Measurements from ENCODE around the gene SLC39A9.
A peak's percentile ranks its signal among the peaks of the same experiment; 100 is the strongest.

The SLC39A9 gene

DNA sequence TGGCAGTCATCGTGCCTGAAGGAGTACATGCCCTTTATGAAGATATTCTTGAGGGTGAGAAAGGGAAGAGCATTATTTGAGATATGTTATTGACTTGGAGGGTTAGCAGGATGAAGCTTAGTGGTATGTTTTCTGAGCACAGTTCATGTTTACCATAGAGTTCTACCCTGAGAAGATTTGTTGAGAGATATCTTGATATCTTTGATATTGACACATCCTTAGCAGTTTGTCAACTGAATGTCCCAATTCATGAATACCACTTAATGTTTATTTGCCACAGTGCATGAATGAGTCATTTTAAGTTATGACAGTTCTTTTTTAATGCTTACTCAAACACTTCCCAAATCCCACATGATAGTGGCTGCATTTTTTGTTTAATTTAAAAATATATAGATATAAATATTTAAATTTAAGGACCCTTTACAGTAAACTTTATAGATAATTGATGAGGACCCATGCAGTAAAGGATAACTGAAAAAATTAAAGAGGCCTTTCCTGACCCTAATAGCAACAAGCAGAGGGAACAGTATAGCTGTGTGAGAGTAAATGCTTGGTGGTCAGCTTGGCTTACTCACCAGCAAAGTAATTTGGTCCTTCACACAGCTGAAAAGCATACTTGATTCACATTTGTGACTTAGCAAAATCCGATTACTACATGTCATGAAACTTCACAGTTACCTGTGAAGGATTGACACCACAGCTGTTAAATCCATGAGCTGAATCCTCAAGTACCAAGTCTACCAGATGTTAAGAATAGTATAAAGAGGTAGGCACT lies 25.8 kb downstream of the SLC39A9 start:
- no peak for DNase-seq (ENCODE audit: low spot score)

DNA sequence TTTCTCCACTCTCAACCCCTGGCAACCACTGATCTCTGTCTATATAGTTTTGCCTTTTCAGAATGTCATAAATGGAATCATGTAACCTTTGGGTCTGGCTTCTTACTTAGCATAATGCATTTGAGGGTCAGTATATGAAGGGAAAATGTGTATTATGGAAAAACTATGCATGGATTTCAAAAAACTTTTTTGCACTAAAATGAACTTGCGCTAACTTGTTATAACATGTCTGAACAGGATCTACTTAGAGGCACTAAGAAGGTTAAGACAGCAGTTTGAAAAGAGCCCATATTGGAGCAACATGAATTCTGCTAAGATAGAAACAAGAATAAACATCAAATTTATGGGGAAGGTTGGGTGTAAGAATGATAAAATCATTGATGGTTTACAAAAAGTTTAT lies 29.1 kb downstream of the SLC39A9 start:
- DNase-seq (ENCODE audit: low spot score): no peak

DNA sequence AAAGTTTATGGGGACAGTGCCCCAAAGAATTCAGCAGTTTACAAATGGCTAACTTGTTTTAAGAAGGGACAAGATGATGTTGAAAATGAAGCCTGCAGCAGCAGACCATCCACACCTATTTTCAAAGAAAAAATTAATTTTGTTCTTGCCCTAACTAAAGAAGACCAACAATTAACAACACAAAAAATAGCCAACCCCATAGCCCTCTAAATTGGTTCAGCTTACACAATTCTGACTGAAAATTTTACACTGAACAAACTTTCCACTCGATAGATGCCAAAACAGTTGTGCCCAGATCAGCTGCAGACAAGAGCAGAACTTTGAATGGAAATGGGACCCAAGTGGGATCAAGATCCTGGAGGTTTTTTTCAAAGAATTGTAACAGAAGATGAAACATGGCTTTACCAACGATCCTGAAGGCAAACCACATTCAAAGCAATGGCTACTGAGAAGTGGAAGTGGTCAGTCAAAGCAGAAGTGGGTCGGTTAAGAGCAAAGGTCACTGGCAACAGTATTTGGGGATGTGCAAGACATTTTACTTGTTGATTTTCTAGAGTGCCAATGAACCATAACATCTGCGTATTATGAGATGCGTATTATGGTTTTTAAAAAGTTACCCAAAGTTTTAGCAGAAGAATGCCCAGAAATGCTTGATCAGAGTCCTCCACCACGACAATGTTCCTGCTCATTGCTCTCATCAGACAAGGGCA lies 30.0 kb downstream of the SLC39A9 start:
- no peak for DNase-seq (ENCODE audit: low spot score)

DNA sequence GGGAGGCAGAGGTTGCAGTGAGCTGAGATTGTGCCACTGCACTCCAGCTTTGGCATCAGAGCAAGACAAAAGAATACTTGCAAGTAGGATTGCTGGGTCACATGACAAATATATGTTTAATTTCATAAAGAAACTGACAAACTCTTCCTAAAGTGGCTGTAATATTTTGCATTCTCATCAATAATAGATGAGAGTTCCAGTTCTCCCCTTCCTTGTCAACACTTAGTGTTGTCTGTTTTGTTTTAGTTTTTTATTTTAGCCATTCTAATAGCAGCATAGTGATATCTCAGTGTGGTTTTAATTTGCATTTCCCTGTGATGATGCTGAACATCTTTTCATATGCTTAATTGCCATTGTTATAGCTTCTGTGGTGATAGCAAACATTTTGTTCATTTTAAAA lies 31.2 kb downstream of the SLC39A9 start:
- no peak for DNase-seq (ENCODE audit: low spot score)

DNA sequence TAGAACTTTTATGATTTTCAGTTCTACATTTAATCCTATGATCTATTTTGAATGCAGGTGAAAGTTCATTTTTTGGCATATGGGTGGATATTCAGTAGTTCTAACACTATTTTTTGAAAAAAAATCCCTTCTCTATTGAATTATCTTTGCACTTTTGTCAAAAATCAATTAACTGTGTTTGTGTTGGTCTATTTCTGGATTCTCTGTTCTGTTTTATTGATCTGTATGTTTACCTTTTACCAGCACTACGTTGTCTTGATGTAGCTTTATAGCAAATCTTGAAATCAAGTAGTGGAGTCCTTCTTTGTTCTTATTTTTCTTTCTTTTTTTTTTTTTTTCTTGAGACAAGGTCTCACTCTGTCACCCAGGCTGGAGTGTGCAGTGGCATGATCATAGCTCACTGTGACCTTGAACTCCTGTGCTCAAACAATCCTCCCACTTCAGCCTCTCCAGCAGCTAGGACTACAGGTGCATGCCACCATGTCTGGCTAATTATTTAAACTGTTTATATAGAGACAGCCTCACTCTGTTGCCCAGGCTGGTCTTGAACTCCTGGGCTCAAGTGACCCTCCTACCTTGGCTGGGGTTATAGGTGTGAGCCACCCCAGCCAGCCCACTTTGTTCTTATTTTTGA lies 31.9 kb downstream of the SLC39A9 start:
- no peak for DNase-seq (ENCODE audit: low spot score)

DNA sequence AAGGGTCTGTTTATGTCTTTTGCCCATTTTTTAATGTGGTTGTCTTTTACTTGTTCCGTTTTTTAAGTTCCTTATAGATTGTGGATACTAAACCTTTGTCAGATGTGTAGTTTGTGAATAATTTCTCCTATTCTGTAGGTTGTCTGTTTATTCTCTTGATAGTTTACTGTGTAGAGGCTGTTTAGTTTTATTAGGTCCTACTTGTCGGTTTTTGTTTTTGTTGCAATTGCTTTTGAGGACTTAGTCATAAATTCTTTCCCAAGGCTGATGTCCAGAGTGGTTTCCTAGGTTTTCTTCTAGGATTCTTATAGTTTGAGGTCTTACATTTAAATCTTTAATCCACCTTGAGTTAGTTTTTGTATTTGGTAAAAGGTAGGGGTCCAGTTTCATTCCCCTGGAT lies 33.9 kb downstream of the SLC39A9 start:
- DNase-seq (ENCODE audit: low spot score): no peak

DNA sequence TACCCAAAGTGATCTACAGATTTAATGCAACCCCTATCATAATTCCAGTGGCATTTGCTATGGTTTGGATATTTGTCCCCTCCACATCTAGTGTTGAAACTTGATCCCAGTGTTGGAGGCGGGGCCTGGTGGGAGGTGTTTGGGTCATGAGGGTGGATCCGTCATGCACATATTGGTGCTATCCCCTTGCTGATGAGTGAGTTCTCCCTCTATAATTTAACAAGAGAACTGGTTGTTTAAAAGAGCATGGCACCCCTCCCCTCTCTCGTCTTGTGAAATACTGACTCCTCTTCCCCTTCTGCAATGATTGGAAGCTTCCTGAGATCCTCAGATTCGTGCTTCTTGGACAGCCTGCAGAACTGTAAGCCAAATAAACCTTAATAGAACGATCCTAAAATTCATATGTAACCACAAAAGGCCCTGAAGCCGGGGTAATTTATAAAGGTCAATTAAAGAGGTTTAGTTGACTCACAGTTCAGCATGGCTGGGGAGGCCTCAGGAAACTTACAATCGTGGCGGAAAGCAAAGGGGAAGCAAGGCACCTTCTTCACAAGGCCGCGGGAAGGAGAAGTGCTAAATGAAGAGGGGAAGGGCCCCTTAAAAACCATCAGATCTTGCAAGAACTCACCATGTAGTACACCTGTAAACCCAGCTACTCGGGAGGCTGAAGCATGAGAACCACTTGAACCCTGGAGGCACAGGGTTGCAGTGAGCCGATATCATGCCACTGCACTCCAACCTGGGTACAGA lies 41.2 kb downstream of the SLC39A9 start:
- DNase-seq (ENCODE audit: low spot score): no peak

DNA sequence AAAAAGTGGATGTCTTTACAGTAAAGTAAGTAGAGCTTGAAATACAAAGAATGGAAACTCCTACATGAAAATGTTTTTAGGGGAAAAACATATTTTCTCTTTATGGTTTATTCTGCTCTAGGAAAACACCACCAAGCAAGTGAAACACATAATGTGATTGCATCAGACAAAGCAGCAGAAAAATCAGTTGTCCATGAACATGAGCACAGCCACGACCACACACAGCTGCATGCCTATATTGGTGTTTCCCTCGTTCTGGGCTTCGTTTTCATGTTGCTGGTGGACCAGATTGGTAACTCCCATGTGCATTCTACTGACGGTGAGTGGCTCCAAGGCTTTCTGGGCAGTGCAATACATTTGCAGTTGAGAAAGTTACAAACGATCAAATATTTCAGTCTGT lies 43.5 kb downstream of the SLC39A9 start:
- no peak for DNase-seq (ENCODE audit: low spot score)

DNA sequence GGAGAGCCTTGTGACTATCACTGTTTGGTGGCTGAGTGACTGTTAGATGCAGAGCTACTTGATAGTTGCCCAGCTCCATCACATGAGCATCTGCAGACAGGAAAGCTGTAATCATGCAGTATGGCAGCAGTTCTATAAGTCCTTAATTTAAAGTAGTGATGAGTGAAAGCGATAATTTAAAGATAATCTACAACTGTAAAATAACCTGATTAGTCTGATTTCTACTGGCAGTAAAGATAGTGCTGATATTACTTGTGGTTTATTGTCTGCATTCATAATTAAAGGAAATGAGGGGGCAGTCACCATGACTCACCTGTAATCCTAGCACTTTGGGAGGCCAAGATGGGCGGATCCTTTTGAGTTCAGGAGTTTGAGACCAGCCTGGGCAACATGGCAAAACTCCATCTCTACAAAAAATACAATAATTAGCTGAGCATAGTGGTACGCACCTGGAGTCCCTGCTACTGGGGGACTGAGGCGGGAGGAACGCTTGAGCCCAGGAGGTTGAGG lies 44.9 kb downstream of the SLC39A9 start:
- DNase-seq (ENCODE audit: low spot score): no peak

DNA sequence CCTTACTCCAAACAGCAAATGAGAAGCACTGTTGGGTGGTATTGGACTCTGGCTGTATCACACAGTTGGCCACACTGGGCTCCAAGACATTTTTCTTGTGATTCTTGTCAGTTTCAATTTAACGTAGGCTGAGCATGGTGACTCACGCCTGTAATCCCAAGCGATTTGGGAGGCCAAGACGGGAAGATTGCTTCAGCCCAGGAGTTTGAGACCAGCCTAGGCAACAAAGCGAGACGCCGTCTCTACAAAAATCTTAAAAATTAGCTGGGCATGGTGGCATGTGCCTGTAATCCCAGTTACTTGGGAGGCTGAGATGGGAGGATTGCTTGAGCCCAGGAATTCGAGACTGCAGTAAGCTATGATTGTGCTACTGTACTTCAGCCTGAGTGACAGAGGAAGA lies 50.7 kb downstream of the SLC39A9 start:
- DNase-seq (ENCODE audit: low spot score): no peak

DNA sequence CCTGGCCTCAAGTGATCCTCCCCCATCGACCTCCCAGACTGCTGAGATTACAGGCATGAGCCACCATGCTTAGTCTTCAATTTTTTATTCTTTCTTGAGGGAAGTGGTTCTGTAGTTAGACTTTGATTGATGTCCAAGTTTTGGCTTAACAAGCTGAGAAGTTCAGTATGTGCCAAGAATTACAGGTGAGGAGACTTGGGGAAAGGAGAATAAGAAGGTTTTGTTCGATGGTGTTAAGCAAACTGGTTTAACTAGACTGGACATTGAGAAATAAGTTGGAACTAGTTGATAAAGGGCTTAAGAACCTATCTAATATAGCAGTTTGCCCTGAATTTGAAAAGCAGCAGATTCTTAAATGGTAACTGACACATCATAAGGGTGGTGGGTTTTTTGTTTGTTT lies 53.4 kb downstream of the SLC39A9 start:
- DNase-seq (ENCODE audit: low spot score): no peak

DNA sequence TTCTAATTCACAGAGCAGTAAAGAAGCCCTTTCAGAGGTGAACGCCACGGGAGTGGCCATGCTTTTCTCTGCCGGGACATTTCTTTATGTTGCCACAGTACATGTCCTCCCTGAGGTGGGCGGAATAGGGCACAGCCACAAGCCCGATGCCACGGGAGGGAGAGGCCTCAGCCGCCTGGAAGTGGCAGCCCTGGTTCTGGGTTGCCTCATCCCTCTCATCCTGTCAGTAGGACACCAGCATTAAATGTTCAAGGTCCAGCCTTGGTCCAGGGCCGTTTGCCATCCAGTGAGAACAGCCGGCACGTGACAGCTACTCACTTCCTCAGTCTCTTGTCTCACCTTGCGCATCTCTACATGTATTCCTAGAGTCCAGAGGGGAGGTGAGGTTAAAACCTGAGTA lies 59.9 kb downstream of the SLC39A9 start:
- no peak for DNase-seq (ENCODE audit: low spot score)

DNA sequence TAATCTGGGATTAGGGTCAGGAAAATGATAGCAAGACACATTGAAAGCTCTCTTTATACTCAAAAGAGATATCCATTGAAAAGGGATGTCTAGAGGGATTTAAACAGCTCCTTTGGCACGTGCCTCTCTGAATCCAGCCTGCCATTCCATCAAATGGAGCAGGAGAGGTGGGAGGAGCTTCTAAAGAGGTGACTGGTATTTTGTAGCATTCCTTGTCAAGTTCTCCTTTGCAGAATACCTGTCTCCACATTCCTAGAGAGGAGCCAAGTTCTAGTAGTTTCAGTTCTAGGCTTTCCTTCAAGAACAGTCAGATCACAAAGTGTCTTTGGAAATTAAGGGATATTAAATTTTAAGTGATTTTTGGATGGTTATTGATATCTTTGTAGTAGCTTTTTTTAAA lies 60.6 kb downstream of the SLC39A9 start:
- DNase-seq (ENCODE audit: low spot score): no peak

DNA sequence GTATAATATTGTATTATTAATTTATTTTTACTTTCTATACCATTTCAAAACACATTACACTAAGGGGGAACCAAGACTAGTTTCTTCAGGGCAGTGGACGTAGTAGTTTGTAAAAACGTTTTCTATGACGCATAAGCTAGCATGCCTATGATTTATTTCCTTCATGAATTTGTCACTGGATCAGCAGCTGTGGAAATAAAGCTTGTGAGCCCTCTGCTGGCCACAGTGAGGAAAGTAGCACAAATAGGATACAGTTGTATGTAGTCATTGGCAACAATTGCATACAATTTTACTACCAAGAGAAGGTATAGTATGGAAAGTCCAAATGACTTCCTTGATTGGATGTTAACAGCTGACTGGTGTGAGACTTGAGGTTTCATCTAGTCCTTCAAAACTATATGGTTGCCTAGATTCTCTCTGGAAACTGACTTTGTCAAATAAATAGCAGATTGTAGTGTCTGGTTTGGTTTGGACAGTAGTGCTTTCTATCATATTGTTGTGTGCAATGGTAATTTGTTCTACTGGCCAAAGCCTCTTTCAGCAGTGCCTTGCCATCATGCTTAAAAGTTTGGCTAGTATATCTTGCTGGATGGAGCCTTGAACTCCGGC lies 61.7 kb downstream of the SLC39A9 start:
- DNase-seq (ENCODE audit: low spot score): peak; percentile 87

DNA sequence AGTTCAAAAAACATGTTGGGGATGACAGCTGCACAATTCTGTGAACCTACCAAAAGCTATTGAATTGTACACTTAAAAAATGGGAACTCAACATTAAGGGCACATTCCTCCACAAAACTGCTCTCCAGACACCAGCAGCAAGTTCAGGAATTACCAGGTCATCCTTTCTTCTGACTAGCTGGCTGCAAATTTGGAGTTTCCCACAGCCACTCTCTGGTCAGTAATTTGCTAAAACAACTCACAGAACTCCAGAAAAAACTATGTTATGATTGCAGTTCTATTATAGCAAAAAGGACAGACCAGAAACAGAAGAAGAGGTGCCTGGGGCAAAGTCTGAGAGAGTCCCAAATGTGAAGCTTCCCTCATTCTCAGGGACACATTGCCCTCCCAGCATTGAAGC lies 65.9 kb downstream of the SLC39A9 start:
- DNase-seq (ENCODE audit: low spot score): no peak

DNA sequence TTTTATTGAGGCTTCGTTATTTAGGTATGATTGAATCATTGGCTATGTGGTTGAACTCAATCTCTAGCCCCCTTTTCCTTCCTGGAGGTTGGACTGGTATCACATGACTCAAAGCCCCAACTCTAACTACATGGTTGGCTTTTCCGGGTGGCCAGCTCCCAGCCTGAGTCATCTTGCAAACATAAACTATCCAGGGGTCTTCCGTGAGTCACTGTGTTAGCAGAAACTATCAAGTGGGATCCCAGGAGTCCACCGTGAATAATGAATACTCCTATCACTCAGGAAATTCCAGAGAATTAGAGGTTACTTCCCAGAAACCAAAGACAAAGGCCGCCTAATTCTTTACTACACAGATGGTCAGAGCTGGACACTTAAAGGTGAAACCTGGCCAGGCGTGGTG lies 66.3 kb downstream of the SLC39A9 start:
- DNase-seq (ENCODE audit: low spot score): no peak

DNA sequence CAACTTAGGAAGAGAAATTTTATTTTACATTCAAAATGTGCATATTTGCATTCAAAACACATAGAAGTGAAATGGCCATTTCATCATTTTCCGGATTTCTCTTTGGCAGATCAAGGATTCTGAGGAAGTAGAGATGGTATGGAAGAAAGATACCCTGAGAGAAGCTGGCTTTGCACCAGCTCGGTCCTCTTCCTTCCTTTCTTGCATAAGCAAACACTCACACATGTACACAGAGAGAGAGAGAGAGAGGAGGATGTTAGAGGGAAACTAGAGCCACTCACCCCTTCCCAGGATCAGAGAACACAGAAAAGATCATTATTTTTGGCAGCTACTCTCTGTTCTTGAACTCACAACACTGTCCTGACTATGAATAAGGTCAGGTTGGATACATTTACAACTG lies 70.5 kb downstream of the SLC39A9 start:
- DNase-seq (ENCODE audit: low spot score): no peak

DNA sequence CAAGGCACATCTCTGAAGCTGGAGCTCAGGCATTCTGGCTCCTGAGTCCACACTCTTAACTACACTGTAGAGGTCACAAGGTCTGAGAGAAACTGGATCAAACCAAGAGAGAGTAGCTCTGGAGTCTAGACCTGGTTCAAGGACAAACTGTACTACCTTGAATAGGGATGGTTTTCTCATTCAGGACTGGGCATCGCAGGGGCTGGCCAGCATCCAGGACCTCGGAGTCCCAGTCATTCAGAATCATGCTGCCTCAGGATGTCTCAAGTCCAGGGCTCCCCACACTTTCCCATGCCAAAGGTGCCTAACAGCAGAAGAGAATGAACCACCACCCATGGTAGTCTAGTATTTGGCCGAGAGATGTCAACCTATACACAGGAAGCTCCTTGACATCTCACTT lies 72.9 kb downstream of the SLC39A9 start:
- DNase-seq (ENCODE audit: low spot score): no peak

DNA sequence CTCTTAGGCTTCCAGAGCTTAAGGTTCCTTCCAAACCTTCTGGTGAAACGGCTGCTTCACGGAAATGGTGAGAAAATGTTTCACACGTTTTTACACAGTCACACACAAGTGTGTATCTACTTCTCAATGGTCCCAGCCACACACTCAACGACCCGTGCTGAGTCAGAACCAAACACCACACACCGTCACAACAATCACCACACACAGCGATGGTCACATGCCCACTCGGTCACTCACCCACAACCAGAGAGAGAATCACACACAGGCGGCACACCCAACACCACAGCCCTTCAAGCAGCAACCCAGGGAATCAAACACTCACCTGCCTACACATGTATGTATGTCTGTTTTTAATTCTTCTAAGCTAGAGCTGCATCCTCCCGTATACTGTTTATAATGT lies 73.4 kb downstream of the SLC39A9 start:
- DNase-seq (ENCODE audit: low spot score): no peak

DNA sequence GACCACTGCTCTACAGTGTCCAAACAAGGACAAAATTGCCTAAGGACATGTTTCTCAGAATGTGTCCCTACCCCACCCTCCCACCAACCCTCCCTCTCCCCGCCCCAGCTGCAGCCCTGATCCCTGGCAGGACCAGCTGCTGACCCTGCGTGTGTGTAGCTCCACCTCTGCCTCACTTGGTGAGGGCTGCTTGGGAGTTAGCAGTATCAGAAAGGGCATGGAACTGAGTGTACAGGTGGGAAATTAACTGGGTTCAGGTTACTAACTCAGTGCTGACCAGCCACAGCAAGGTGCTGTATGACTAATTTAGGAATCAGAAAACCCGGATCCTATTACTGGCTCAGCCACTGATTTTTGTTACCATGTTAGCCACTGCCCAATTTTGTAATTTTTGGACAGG lies 74.8 kb downstream of the SLC39A9 start:
- DNase-seq (ENCODE audit: low spot score): no peak

DNA sequence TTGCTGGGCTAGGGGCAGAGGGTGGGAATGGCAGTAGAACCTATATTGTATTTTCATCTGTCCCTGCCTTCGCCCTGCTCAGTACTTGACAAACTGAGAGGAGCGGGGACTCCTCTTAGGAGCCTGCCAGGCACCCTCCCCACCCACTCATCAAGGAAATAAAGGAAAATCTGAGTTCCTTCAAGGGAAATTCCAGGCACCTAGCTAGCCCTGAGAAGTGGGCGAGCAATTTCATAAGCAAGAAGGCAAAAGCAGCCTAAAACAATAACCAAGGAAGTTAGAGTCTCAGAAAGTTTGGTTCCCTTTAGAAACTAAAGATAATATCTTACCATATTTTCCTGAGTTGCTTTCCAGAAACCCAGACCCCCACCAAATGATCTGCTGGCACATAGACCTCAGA lies 75.5 kb downstream of the SLC39A9 start:
- no peak for DNase-seq (ENCODE audit: low spot score)

DNA sequence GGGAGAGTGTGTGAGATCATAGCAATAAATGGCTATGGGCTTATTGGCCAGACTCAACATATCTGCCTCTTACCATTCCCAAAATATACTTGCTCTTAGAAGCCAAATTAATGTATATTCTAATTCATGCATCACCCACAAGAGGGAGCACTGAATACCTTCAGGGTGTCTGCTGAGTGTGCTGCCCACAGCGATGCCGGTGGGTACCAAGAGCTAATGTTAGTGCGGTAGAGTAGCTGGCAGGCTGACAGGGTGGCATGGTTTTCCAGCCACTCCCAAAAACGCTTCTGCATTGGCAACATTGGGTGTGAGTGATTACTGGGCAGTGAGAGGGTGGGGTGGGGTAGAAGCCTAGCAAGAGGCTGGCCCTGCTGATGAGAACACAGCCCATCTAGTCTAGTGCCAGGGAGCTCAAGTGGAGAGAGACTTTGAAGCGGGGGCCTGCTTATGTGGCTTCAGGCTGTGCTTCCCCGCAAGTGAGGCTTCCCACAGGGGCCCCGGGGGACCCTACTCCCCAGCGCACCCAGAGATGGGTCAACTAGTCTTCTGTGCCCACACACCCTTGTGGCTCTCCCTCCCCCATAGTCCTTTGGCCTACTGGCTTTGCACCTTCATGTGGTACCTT lies 76.8 kb downstream of the SLC39A9 start:
- DNase-seq (ENCODE audit: low spot score): peak; percentile 80
